ENCODE measurements around the gene PRKAR1B. TPM values are rescaled to one million over a fixed set of nuclear protein-coding genes. Genes with fewer than 3 reads are reported as not detected.

PRKAR1B gene
- total RNA-seq, 1 donor from 2014 or later = 11.8 TPM

DNA sequence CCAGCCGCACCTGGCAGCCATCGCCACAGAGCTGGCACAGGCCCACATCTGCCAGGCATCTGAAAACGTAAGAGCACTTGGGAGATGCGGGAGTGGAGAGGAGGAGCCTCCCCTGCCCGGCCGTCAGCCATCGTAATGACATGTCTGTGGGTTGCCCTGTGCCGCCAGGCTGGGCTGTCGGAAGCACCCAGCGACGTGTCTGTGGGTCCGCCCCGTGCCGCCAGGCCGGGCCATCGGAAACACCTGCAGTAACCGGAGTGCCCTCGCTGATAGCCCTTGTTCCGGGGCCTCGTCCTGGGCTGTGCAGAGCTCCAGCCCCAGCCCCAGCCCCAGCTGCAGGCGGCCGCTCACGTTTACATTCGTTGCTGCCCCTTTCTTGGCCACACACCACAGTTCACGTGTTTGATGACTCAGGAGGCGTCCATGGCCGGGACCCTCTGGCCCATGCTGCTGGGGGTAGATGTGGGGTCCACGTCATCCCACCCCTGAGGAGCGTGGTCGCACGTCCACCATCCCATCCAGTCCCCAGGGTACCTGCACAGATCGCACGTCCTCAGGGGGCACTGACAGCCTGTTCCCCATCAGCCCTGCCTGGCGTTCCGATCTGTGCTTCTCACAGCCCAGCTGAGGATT lies 30.0 kb upstream of the PRKAR1B start:
- Histone ChIP-seq H3K27me3 (no peaks in the 10 kb centered on the region), H2AFZ (replicated peaks) (no peak overlapping the region)

DNA sequence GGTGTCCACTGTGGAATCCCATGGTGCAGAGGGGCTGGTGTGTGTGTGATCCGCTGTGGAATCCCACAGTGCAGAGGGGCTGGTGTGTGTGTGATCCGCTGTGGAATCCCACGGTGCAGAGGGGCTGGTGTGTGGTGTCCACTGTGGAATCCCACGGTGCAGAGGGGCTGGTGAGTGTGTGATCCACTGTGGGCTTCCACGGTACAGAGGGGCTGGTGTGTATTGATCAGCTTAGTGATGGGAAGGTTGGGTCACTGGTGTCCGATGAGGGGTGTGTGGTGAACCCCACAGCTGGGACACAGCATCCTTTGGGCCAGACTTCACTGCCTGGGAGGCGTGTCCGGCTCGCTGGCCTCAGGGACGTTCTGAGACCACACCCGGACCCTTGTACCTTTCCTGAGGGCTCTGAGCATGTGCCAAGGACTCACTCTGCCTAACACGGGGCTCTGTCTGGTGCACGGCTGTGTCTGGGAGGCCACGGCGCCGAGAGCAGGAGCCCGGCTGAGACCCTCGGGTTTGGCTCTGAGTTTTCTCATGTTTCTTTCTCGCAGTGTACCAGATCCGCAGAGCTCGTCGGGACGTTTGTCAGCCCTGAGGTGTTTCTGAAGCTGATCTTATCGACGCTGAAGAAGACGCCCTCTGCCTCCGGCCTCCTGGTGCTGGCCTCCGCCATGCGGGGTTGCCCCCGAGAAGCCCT lies 29.3 kb upstream of the PRKAR1B start:
- Mint-ChIP-seq H3K27ac (no peak overlapping the region), H3K9me3 (no peaks in the 10 kb centered on the region), H3K36me3 (peaks cover 23% of the 10 kb centered on the region), H3K4me1 (no peaks in the 10 kb centered on the region), H3K27me3 (ENCODE audit: insufficient read depth, low read depth) (peaks cover 4% of the 10 kb centered on the region), H3K4me3 (no peak overlapping the region)
- H3K4me1 ChIP-seq = no peaks in the 10 kb centered on the region
- H3K36me3 ChIP-seq = no peaks in the 10 kb centered on the region
- no peaks in the 10 kb centered on the region for H3K79me2 ChIP-seq (ENCODE audit: low read depth)
- H2AFZ ChIP-seq (replicated peaks) = no peak overlapping the region
- H3K27me3 ChIP-seq = no peaks in the 10 kb centered on the region
- no peak for DNase-seq (ENCODE audit: low spot score)
- no peak overlapping the region for H3K27ac ChIP-seq
- no peak overlapping the region for H3K9ac ChIP-seq
- no peak overlapping the region for H3K4me3 ChIP-seq
- no peaks in the 10 kb centered on the region for H3F3A ChIP-seq (ENCODE audit: low read depth)
- no peaks in the 10 kb centered on the region for H4K20me1 ChIP-seq (ENCODE audit: low read depth)
- TF ChIP-seq EZH2phosphoT487 (IDR thresholded peaks at IDR 0.05) (no peak), EZH2 (IDR thresholded peaks at IDR 0.05) (no peak)
- TF ChIP-seq, protein P1, sequence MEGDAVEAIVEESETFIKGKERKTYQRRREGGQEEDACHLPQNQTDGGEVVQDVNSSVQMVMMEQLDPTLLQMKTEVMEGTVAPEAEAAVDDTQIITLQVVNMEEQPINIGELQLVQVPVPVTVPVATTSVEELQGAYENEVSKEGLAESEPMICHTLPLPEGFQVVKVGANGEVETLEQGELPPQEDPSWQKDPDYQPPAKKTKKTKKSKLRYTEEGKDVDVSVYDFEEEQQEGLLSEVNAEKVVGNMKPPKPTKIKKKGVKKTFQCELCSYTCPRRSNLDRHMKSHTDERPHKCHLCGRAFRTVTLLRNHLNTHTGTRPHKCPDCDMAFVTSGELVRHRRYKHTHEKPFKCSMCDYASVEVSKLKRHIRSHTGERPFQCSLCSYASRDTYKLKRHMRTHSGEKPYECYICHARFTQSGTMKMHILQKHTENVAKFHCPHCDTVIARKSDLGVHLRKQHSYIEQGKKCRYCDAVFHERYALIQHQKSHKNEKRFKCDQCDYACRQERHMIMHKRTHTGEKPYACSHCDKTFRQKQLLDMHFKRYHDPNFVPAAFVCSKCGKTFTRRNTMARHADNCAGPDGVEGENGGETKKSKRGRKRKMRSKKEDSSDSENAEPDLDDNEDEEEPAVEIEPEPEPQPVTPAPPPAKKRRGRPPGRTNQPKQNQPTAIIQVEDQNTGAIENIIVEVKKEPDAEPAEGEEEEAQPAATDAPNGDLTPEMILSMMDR (IDR thresholded peaks at IDR 0.05) = no peak
- H3K4me2 ChIP-seq = no peak overlapping the region
- no peaks in the 10 kb centered on the region for H3K9me3 ChIP-seq (ENCODE audit: low read depth)

More for the DNA sequence above, 30.0 kb upstream of the PRKAR1B start:
- H3K27me3 Mint-ChIP-seq (ENCODE audit: insufficient read depth, low read depth) = peaks cover 4% of the 10 kb centered on the region
- Histone ChIP-seq H4K20me1 (ENCODE audit: low read depth) (no peaks in the 10 kb centered on the region), H3K36me3 (no peaks in the 10 kb centered on the region), H3K79me2 (ENCODE audit: low read depth) (no peaks in the 10 kb centered on the region), H3K27ac (no peak overlapping the region), H3F3A (ENCODE audit: low read depth) (no peaks in the 10 kb centered on the region), H3K4me1 (no peaks in the 10 kb centered on the region), H3K9me3 (ENCODE audit: low read depth) (no peaks in the 10 kb centered on the region), H3K9ac (no peak overlapping the region), H3K4me2 (no peak overlapping the region), H3K4me3 (no peak overlapping the region)
- H3K4me1 Mint-ChIP-seq = no peaks in the 10 kb centered on the region
- no peak overlapping the region for H3K4me3 Mint-ChIP-seq
- no peak overlapping the region for H3K27ac Mint-ChIP-seq
- no peaks in the 10 kb centered on the region for H3K9me3 Mint-ChIP-seq
- DNase-seq (ENCODE audit: low spot score) = no peak
- peaks cover 20% of the 10 kb centered on the region for H3K36me3 Mint-ChIP-seq
- TF ChIP-seq EZH2 (IDR thresholded peaks at IDR 0.05) (no peak), EZH2phosphoT487 (IDR thresholded peaks at IDR 0.05) (no peak)
- TF ChIP-seq, protein P1 (IDR thresholded peaks at IDR 0.05) = no peak

- Histone ChIP-seq H3K36me3 (no peaks in the 10 kb centered on the region), H2AFZ (replicated peaks) (no peak overlapping the region), H3K9me3 (ENCODE audit: low read depth) (no peaks in the 10 kb centered on the region), H3K27ac (no peak overlapping the region), H3K4me1 (no peaks in the 10 kb centered on the region), H4K20me1 (ENCODE audit: low read depth) (no peaks in the 10 kb centered on the region), H3F3A (ENCODE audit: low read depth) (no peaks in the 10 kb centered on the region), H3K27me3 (no peaks in the 10 kb centered on the region), H3K9ac (no peak overlapping the region), H3K79me2 (ENCODE audit: low read depth) (no peaks in the 10 kb centered on the region), H3K4me2 (no peak overlapping the region), H3K4me3 (no peak overlapping the region)
- no peak overlapping the region for H3K4me3 Mint-ChIP-seq
- peaks cover 23% of the 10 kb centered on the region for H3K36me3 Mint-ChIP-seq
- peaks cover 4% of the 10 kb centered on the region for H3K27me3 Mint-ChIP-seq (ENCODE audit: insufficient read depth, low read depth)
- no peak for DNase-seq (ENCODE audit: low spot score)
- H3K4me1 Mint-ChIP-seq = no peaks in the 10 kb centered on the region
- no peak overlapping the region for H3K27ac Mint-ChIP-seq
- no peak for TF ChIP-seq EZH2phosphoT487 (IDR thresholded peaks at IDR 0.05)
- TF ChIP-seq EZH2 (IDR thresholded peaks at IDR 0.05) = no peak
- TF ChIP-seq, protein P1 (IDR thresholded peaks at IDR 0.05) = no peak
- H3K9me3 Mint-ChIP-seq = no peaks in the 10 kb centered on the region
Measured at GRCh38 chr7:755413-755805, 28.3 kb upstream of the PRKAR1B start.
